ENCODE results near the gene GINS1. TPM values are rescaled to one million over a fixed set of nuclear protein-coding genes. Genes with fewer than 3 reads are reported as not detected.

Gene GINS1
- total RNA-seq, 1 experiment from 2014 or later = 30.4 TPM

DNA sequence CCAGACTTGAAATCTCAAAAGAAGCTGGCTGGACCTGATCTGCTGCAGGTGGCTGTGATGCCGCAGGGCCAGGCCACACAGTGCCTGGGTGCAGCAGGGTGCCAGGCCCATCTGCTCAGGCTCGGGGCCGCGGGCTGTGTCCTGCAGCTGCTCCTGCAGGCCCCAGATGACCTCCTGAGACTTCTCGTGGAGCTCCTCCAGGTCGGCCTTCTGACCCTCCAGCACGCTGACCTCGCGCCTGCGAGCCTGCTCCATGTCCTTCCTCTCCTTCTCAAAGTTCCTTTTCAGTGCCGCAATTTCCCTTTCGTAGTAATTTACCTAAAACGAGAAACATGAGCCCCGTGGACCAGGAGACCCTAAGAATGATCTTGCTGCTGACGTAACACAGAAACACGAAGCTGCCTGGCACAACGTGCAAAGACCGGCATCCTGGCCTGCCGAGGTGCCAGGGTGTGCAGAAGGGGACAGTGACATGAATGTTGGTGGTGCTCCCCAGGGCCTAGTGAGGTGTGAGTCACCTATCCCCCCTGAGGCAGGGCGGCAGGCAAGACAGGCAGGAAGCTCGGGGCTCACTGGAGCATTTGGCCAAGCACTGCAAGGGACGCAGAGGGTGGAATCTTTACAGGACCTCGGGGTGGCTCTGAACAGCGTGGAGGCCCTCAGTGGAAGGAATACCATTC is 71.6 kb downstream of the GINS1 start:
- Histone ChIP-seq H3K9me2 (ENCODE audit: insufficient read depth) (no peaks in the 10 kb centered on the region), H4K20me1 (ENCODE audit: insufficient read depth) (no peaks in the 10 kb centered on the region), H3K27me3 (ENCODE audit: insufficient read depth, low read length) (no peaks in the 10 kb centered on the region), H3K9me3 (ENCODE audit: control insufficient read depth in 1 of 2, insufficient read depth in 1 of 2, low read depth in 1 of 2, low read length in 2 of 2) (no peaks in the 10 kb centered on the region), H3K79me2 (ENCODE audit: insufficient read depth, low read length) (no peaks in the 10 kb centered on the region), H3K4me1 (ENCODE audit: control insufficient read depth in 1 of 2, insufficient read depth in 2 of 2, low read length in 2 of 2) (no peaks in the 10 kb centered on the region), H3K9ac (ENCODE audit: low read length) (no peak overlapping the region), H3K27ac (ENCODE audit: low read depth, low read length) (no peak overlapping the region), H3K4me2 (ENCODE audit: low read length) (no peak overlapping the region), H3K36me3 (ENCODE audit: control insufficient read depth in 1 of 2, insufficient read depth in 2 of 2, low read length in 2 of 2) (no peaks in the 10 kb centered on the region), H3K4me3 (replicated peaks in 1 of 2; ENCODE audit: low read depth in 1 of 2, low read length in 2 of 2) (no peak overlapping the region), H2AFZ (ENCODE audit: low read depth, low read length, poor library complexity, severe bottlenecking) (no peak overlapping the region)
- ChIA-PET CTCF (no interaction called here), POLR2A (no interaction called here), RAD21 (ENCODE audit: low non-redundant PET in 1 of 2, low total read pairs in 2 of 2, uncharacterized antibody in 2 of 2, unreplicated experiment in 2 of 2) (no interaction called here)
- no TSS peak for BruUV-seq (replicated peaks)
- TF ChIP-seq EZH2phosphoT487 (IDR thresholded peaks at IDR 0.05; ENCODE audit: borderline replicate concordance) (no peak), TCF7L2 (IDR thresholded peaks at IDR 0.05; ENCODE audit: borderline replicate concordance, extremely low read depth, insufficient read depth, insufficient read length) (no peak), ELF1 (IDR thresholded peaks at IDR 0.05; ENCODE audit: borderline replicate concordance, low read depth) (no peak), POLR2A (IDR thresholded peaks at IDR 0.05; ENCODE audit: borderline replicate concordance, extremely low read depth, insufficient read depth, insufficient read length) (no peak), RAD21 (IDR thresholded peaks at IDR 0.05; ENCODE audit: low read depth) (no peak), JUND (IDR thresholded peaks at IDR 0.05) (no peak), YY1 (IDR thresholded peaks at IDR 0.05; ENCODE audit: extremely low read depth, insufficient replicate concordance, low read depth, low read length) (no peak), FOSL1 (IDR thresholded peaks at IDR 0.05; ENCODE audit: low read depth) (no peak), CBX3 (IDR thresholded peaks at IDR 0.05; ENCODE audit: low read depth) (no peak), ZFX (IDR thresholded peaks at IDR 0.05) (no peak), SIN3A (IDR thresholded peaks at IDR 0.05; ENCODE audit: low read depth) (no peak), ZNF274 (IDR thresholded peaks at IDR 0.05; ENCODE audit: low read depth, low read length) (no peak), POLR2AphosphoS5 (IDR thresholded peaks at IDR 0.05; ENCODE audit: low read depth, low read length) (no peak), EZH2 (IDR thresholded peaks at IDR 0.05) (no peak), EGR1 (IDR thresholded peaks at IDR 0.05; ENCODE audit: low read depth) (no peak)
- TF ChIP-seq, protein P1, sequence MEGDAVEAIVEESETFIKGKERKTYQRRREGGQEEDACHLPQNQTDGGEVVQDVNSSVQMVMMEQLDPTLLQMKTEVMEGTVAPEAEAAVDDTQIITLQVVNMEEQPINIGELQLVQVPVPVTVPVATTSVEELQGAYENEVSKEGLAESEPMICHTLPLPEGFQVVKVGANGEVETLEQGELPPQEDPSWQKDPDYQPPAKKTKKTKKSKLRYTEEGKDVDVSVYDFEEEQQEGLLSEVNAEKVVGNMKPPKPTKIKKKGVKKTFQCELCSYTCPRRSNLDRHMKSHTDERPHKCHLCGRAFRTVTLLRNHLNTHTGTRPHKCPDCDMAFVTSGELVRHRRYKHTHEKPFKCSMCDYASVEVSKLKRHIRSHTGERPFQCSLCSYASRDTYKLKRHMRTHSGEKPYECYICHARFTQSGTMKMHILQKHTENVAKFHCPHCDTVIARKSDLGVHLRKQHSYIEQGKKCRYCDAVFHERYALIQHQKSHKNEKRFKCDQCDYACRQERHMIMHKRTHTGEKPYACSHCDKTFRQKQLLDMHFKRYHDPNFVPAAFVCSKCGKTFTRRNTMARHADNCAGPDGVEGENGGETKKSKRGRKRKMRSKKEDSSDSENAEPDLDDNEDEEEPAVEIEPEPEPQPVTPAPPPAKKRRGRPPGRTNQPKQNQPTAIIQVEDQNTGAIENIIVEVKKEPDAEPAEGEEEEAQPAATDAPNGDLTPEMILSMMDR (IDR thresholded peaks at IDR 0.05 in 2 of 3, conservative IDR thresholded peaks at IDR 0.05 in 1 of 3; ENCODE audit: borderline replicate concordance in 1 of 3, insufficient read depth in 1 of 3, low read depth in 2 of 3, low read length in 2 of 3) = no peak
- TF ChIP-seq, protein P2, sequence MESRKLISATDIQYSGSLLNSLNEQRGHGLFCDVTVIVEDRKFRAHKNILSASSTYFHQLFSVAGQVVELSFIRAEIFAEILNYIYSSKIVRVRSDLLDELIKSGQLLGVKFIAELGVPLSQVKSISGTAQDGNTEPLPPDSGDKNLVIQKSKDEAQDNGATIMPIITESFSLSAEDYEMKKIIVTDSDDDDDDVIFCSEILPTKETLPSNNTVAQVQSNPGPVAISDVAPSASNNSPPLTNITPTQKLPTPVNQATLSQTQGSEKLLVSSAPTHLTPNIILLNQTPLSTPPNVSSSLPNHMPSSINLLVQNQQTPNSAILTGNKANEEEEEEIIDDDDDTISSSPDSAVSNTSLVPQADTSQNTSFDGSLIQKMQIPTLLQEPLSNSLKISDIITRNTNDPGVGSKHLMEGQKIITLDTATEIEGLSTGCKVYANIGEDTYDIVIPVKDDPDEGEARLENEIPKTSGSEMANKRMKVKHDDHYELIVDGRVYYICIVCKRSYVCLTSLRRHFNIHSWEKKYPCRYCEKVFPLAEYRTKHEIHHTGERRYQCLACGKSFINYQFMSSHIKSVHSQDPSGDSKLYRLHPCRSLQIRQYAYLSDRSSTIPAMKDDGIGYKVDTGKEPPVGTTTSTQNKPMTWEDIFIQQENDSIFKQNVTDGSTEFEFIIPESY (IDR thresholded peaks at IDR 0.05; ENCODE audit: extremely low read depth, insufficient replicate concordance, low read length) = no peak
- TF ChIP-seq, protein P3, sequence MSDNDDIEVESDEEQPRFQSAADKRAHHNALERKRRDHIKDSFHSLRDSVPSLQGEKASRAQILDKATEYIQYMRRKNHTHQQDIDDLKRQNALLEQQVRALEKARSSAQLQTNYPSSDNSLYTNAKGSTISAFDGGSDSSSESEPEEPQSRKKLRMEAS (IDR thresholded peaks at IDR 0.05) = no peak
- TF ChIP-seq, protein P4, sequence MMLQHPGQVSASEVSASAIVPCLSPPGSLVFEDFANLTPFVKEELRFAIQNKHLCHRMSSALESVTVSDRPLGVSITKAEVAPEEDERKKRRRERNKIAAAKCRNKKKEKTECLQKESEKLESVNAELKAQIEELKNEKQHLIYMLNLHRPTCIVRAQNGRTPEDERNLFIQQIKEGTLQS (IDR thresholded peaks at IDR 0.05) = no peak
- ATAC-seq (no peak), DNase-seq (ENCODE audit: low read depth, low spot score) (no peak)
- intact Hi-C loops (cut with micrococcal nuclease) = no loop called here

Data from HCT116 (cell line).